Astrocyte (in vitro differentiated cells and primary cell): ENCODE results near the gene OSTF1. TPM values are rescaled to one million over a fixed set of nuclear protein-coding genes. Genes with fewer than 3 reads are reported as not detected.

Source experiments
- DNase-seq: peaks from one replicate; pipeline ENCODE4 v3.0.0-alpha.2; 2010; ENCODE audit warnings: low read depth
- FAIRE-seq: peaks from 2 replicates; lab custom pipeline; 2011; peaks lifted over from hg19 to GRCh38; lab: Jason Lieb, UNC
- H2AFZ ChIP-seq: 2 replicates; pipeline ENCODE4 v1.6.0; 2012; ENCODE audit warnings: low read depth, low read length, inconsistent platforms
- H3K27ac ChIP-seq: 2 replicates; pipeline ENCODE4 v1.5.1; 2011; ENCODE audit warnings: low read depth, low read length, inconsistent platforms
- H3K27me3 ChIP-seq: 2 replicates; pipeline ENCODE4 v1.6.0; 2011; ENCODE audit warnings: low read length, inconsistent platforms; ENCODE audit not compliant: insufficient read depth
- H3K36me3 ChIP-seq: 2 replicates; pipeline ENCODE4 v1.5.1; 2011; ENCODE audit warnings: low read length, inconsistent platforms; ENCODE audit not compliant: insufficient read depth
- H3K4me1 ChIP-seq: 2 replicates; pipeline ENCODE4 v1.5.1; 2011; ENCODE audit warnings: low read length, inconsistent platforms; ENCODE audit not compliant: insufficient read depth
- H3K4me2 ChIP-seq: 2 replicates; pipeline ENCODE4 v1.6.0; 2012; ENCODE audit warnings: low read length, inconsistent platforms
- H3K4me3 ChIP-seq: 2 replicates; pipeline ENCODE4 v1.5.1; 2011; ENCODE audit warnings: low read depth, mild to moderate bottlenecking, low read length, inconsistent platforms; ENCODE audit not compliant: insufficient read depth
- H3K79me2 ChIP-seq: 2 replicates; pipeline ENCODE4 v1.6.0; 2012; ENCODE audit warnings: mild to moderate bottlenecking, low read length, inconsistent platforms; ENCODE audit not compliant: insufficient read depth
- H3K9ac ChIP-seq: 2 replicates; pipeline ENCODE4 v1.6.0; 2012; ENCODE audit warnings: mild to moderate bottlenecking, low read length, inconsistent platforms
- H3K9me3 ChIP-seq: 2 replicates; pipeline ENCODE4 v1.5.1; 2012; ENCODE audit warnings: low read depth, mild to moderate bottlenecking, low read length, inconsistent platforms; ENCODE audit not compliant: insufficient read depth
- H4K20me1 ChIP-seq: 2 replicates; pipeline ENCODE4 v1.6.0; 2012; ENCODE audit warnings: low read length, inconsistent platforms; ENCODE audit not compliant: insufficient read depth
- H3K27ac Mint-ChIP-seq: one replicate; pipeline ENCODE4 v1.8.0; 2021; ENCODE audit warnings: mild to moderate bottlenecking, mixed read lengths; ENCODE audit not compliant: unreplicated experiment
- H3K27me3 Mint-ChIP-seq: one replicate; pipeline ENCODE4 v1.8.0; 2021; ENCODE audit warnings: low read depth, mixed read lengths; ENCODE audit not compliant: unreplicated experiment
- H3K36me3 Mint-ChIP-seq: one replicate; pipeline ENCODE4 v1.8.0; 2021; ENCODE audit warnings: low read depth, mixed read lengths; ENCODE audit not compliant: unreplicated experiment
- H3K4me1 Mint-ChIP-seq: one replicate; pipeline ENCODE4 v1.8.0; 2021; ENCODE audit warnings: low read depth, mixed read lengths; ENCODE audit not compliant: unreplicated experiment
- H3K4me3 Mint-ChIP-seq: one replicate; pipeline ENCODE4 v1.8.0; 2021; ENCODE audit warnings: mild to moderate bottlenecking, moderate library complexity, mixed read lengths; ENCODE audit not compliant: unreplicated experiment
- H3K9me3 Mint-ChIP-seq: one replicate; pipeline ENCODE4 v1.8.0; 2021; ENCODE audit warnings: mild to moderate bottlenecking, mixed read lengths; ENCODE audit not compliant: unreplicated experiment
- CTCF ChIP-seq: IDR thresholded peaks from 2 replicates; pipeline ENCODE4 v1.5.1; 2011; ENCODE audit warnings: low read depth, mild to moderate bottlenecking, inconsistent platforms, low read length, moderate library complexity; ENCODE audit not compliant: insufficient read depth
- EZH2 ChIP-seq: IDR thresholded peaks from 2 replicates; pipeline ENCODE4 v1.6.1; 2012; ENCODE audit warnings: mild to moderate bottlenecking, low read length, inconsistent platforms; ENCODE audit not compliant: insufficient read depth
- total RNA-seq: library from RNA; stranded (reverse); gene quantifications from 2 replicates; pipeline ENCODE4 v1.2.1, GENCODE V29; 2021

OSTF1 gene
- total RNA-seq, 1 donor from 2014 or later: 43.0 TPM

GRCh38 chr9:75085640-75086039 is 2.7 kb upstream of the OSTF1 start:
- H3K36me3 Mint-ChIP-seq: peaks cover 2% of the 10 kb centered on the region

GRCh38 chr9:75086541-75087288 is 1.6 kb upstream of the OSTF1 start:
- peaks cover 21% of the 10 kb centered on the region for H3K4me1 Mint-ChIP-seq
- H3K9me3 ChIP-seq: no peaks in the 10 kb centered on the region
- peak overlapping the region; percentile 97 for H3K4me3 Mint-ChIP-seq
- H3K4me1 ChIP-seq: peaks cover 13% of the 10 kb centered on the region
- H3K27me3 ChIP-seq: no peaks in the 10 kb centered on the region
- H3K9ac ChIP-seq: peak overlapping the region; percentile 89
- H3K27me3 Mint-ChIP-seq: no peaks in the 10 kb centered on the region
- FAIRE-seq (no peak), DNase-seq (no peak)
- peak overlapping the region; percentile 91 for H3K4me3 ChIP-seq
- no peak overlapping the region for H3K27ac ChIP-seq
- peak overlapping the region; percentile 91 for H2AFZ ChIP-seq
- TF ChIP-seq CTCF: no peak
- H4K20me1 ChIP-seq: peaks cover 10% of the 10 kb centered on the region
- peaks cover 29% of the 10 kb centered on the region for H3K79me2 ChIP-seq
- no peaks in the 10 kb centered on the region for H3K36me3 ChIP-seq
- H3K9me3 Mint-ChIP-seq: no peaks in the 10 kb centered on the region
- peak overlapping the region; percentile 90 for H3K27ac Mint-ChIP-seq
- peak overlapping the region; percentile 88 for H3K4me2 ChIP-seq
- H3K36me3 Mint-ChIP-seq: peaks cover 2% of the 10 kb centered on the region

More at GRCh38 chr9:75085640-75086039, 2.7 kb upstream of the OSTF1 start:
- Mint-ChIP-seq H3K4me3 (no peak overlapping the region), H3K4me1 (peaks cover 14% of the 10 kb centered on the region), H3K9me3 (no peaks in the 10 kb centered on the region), H3K27ac (no peak overlapping the region), H3K27me3 (no peaks in the 10 kb centered on the region)
- TF ChIP-seq CTCF (no peak), EZH2 (no peak)
- H3K9me3 ChIP-seq: no peaks in the 10 kb centered on the region
- no peaks in the 10 kb centered on the region for H3K27me3 ChIP-seq
- no peaks in the 10 kb centered on the region for H3K36me3 ChIP-seq
- H3K9ac ChIP-seq: no peak overlapping the region
- H3K27ac ChIP-seq: no peak overlapping the region
- H2AFZ ChIP-seq: no peak overlapping the region
- H4K20me1 ChIP-seq: peaks cover 8% of the 10 kb centered on the region
- DNase-seq (no peak), FAIRE-seq (no peak)
- H3K4me1 ChIP-seq: peaks cover 13% of the 10 kb centered on the region
- no peak overlapping the region for H3K4me2 ChIP-seq
- no peak overlapping the region for H3K4me3 ChIP-seq
- peaks cover 18% of the 10 kb centered on the region for H3K79me2 ChIP-seq

GRCh38 chr9:75087289-75087823 is 958 bp upstream of the OSTF1 start:
- DNase-seq (peak; percentile 46), FAIRE-seq (no peak)
- H3K79me2 ChIP-seq: peaks cover 35% of the 10 kb centered on the region
- H3K9me3 ChIP-seq: no peaks in the 10 kb centered on the region
- H3K27ac ChIP-seq: peak overlapping the region; percentile 71
- H3K4me3 ChIP-seq: peak overlapping the region; percentile 91
- peak overlapping the region; percentile 90 for H3K27ac Mint-ChIP-seq
- no peaks in the 10 kb centered on the region for H3K27me3 ChIP-seq
- H3K4me2 ChIP-seq: peak overlapping the region; percentile 88
- H2AFZ ChIP-seq: peak overlapping the region; percentile 91
- H3K27me3 Mint-ChIP-seq: no peaks in the 10 kb centered on the region
- H3K4me3 Mint-ChIP-seq: peak overlapping the region; percentile 97
- H3K4me1 ChIP-seq: peaks cover 13% of the 10 kb centered on the region
- H3K4me1 Mint-ChIP-seq: peaks cover 21% of the 10 kb centered on the region
- H4K20me1 ChIP-seq: peaks cover 10% of the 10 kb centered on the region
- H3K36me3 Mint-ChIP-seq: peaks cover 2% of the 10 kb centered on the region
- peak overlapping the region; percentile 89 for H3K9ac ChIP-seq
- H3K9me3 Mint-ChIP-seq: no peaks in the 10 kb centered on the region
- no peaks in the 10 kb centered on the region for H3K36me3 ChIP-seq
- TF ChIP-seq EZH2 (no peak), CTCF (no peak)
